MCF 10A (cell line): ENCODE results near the gene ARSA. TPM values are rescaled to one million over a fixed set of nuclear protein-coding genes. Genes with fewer than 3 reads are reported as not detected.
A peak's percentile ranks its signal among the peaks of the same experiment; 100 is the strongest.
"Not testable (repeated sequence)": the region's sequence is repeated elsewhere in the genome, so short reads cannot be mapped to it uniquely, and the experiment has no call there.

Experiments
- BruUV-seq: library from RNA; stranded (reverse); fragments of 400-500 nt; replicated peaks from 2 replicates; lab custom pipeline; 2021; lab: Mats Ljungman, UMichigan
- CTCF ChIA-PET: fragments of 300-600 bp; sonication (Branson Sonifier 250); formaldehyde crosslinking; extraction: SDS; loops from one replicate; lab custom pipeline; 2021; ENCODE audit warnings: antibody characterized with exemption, inconsistent platforms; lab: Yijun Ruan, JAX
- POLR2A ChIA-PET: fragments of 300-600, 350-650 bp; sonication (Branson Sonifier 250); formaldehyde crosslinking; extraction: SDS; loops from one replicate; lab custom pipeline; 2020; ENCODE audit warnings: antibody characterized with exemption, inconsistent platforms; lab: Yijun Ruan, JAX
- DNase-seq: peaks from one replicate; pipeline ENCODE4 v3.0.0-alpha.2; 2018; ENCODE audit not compliant: unreplicated experiment
- H3K27ac Mint-ChIP-seq: one replicate; pipeline ENCODE4 v1.8.0; 2022; ENCODE audit warnings: mild to moderate bottlenecking, low read depth, mixed read lengths; ENCODE audit not compliant: unreplicated experiment
- H3K27me3 Mint-ChIP-seq: one replicate; pipeline ENCODE4 v1.8.0; 2022; ENCODE audit warnings: mixed read lengths; ENCODE audit not compliant: insufficient read depth, unreplicated experiment
- H3K36me3 Mint-ChIP-seq: one replicate; pipeline ENCODE4 v1.8.0; 2022; ENCODE audit warnings: mild to moderate bottlenecking, moderate library complexity, mixed read lengths; ENCODE audit not compliant: insufficient read depth, unreplicated experiment
- H3K4me1 Mint-ChIP-seq: one replicate; pipeline ENCODE4 v1.8.0; 2022; ENCODE audit warnings: mixed read lengths; ENCODE audit not compliant: insufficient read depth, unreplicated experiment
- H3K4me3 Mint-ChIP-seq: one replicate; pipeline ENCODE4 v1.8.0; 2022; ENCODE audit warnings: mild to moderate bottlenecking, moderate library complexity, mixed read lengths; ENCODE audit not compliant: unreplicated experiment
- H3K9me3 Mint-ChIP-seq: one replicate; pipeline ENCODE4 v1.8.0; 2022; ENCODE audit warnings: mixed read lengths; ENCODE audit not compliant: unreplicated experiment
- CTCF ChIP-seq: fragments of 200-600 bp; IDR thresholded peaks from one replicate; pipeline ENCODE4 v1.8.0; 2022; ENCODE audit warnings: antibody characterized with exemption, mild to moderate bottlenecking; ENCODE audit not compliant: unreplicated experiment
- intact Hi-C: fragments of 100-400 bp; cut with micrococcal nuclease; formaldehyde crosslinking; loops from 2 replicates; pipeline ENCODE4 v1.14.1; 2022
- total RNA-seq: library from RNA; stranded (reverse); gene quantifications from 2 replicates; pipeline ENCODE4 v1.2.3, GENCODE V29; 2022

The ARSA gene
- total RNA-seq, 1 experiment from 2014 or later, result 22.0 TPM

- H3K27me3 Mint-ChIP-seq, result peaks cover 16% of the 10 kb centered on the region
- POLR2A ChIA-PET, result interaction anchor here (0.6 to 1.0 kb wide), 2 partner anchors 28 to 352 kb away, joined by 3 to 4 read pairs; partner anchors contain the start of gene ARSA
- CTCF ChIA-PET, result interaction anchor here (1.1 kb wide), 1 partner anchor 35 kb away, joined by 3 read pairs; no protein-coding TSS in a partner anchor
- H3K36me3 Mint-ChIP-seq, result no peaks in the 10 kb centered on the region
- BruUV-seq, result no TSS peak
- H3K27ac Mint-ChIP-seq, result no peak overlapping the region
- DNase-seq, result peak; percentile 38
- H3K4me1 Mint-ChIP-seq, result peaks cover 11% of the 10 kb centered on the region
- H3K9me3 Mint-ChIP-seq, result no peaks in the 10 kb centered on the region
- no peak overlapping the region for H3K4me3 Mint-ChIP-seq
- TF ChIP-seq CTCF, result no peak
- intact Hi-C loops, result no loop called here
These were observed 28.4 kb upstream of the ARSA start for GRCh38 chr22:50656122-50657070.

- DNase-seq, H3K36me3 Mint-ChIP-seq, H3K9me3 Mint-ChIP-seq, H3K4me3 Mint-ChIP-seq, H3K27me3 Mint-ChIP-seq, intact Hi-C loops, H3K27ac Mint-ChIP-seq, POLR2A ChIA-PET, BruUV-seq: not testable (repeated sequence)
- peaks cover 11% of the 10 kb centered on the region for H3K4me1 Mint-ChIP-seq
- CTCF ChIA-PET, result interaction anchor here (0.6 kb wide), 1 partner anchor 88 kb away, joined by 3 read pairs; no protein-coding TSS in a partner anchor
These were observed 26.7 kb upstream of the ARSA start for GRCh38 chr22:50654664-50655063.

- no peak for DNase-seq
- BruUV-seq, result no TSS peak
- Mint-ChIP-seq H3K9me3 (no peaks in the 10 kb centered on the region), H3K27ac (no peak overlapping the region), H3K27me3 (no peaks in the 10 kb centered on the region), H3K36me3 (no peaks in the 10 kb centered on the region), H3K4me3 (no peak overlapping the region), H3K4me1 (peaks cover 11% of the 10 kb centered on the region)
- intact Hi-C loops, result no loop called here
- POLR2A ChIA-PET, result no interaction called here
- CTCF ChIA-PET, result no interaction called here
- TF ChIP-seq CTCF, result no peak
These were observed 25.3 kb upstream of the ARSA start for GRCh38 chr22:50653256-50653655.

GRCh38 chr22:50643821-50644101 is 15.8 kb upstream of the ARSA start:
- H3K4me1 Mint-ChIP-seq, H3K4me3 Mint-ChIP-seq, H3K9me3 Mint-ChIP-seq, CTCF ChIA-PET, DNase-seq, H3K27ac Mint-ChIP-seq, H3K36me3 Mint-ChIP-seq, BruUV-seq, H3K27me3 Mint-ChIP-seq, intact Hi-C loops: not testable (repeated sequence)
- POLR2A ChIA-PET, result interaction anchor here (1.4 kb wide), 1 partner anchor 10 kb away, joined by 3 read pairs; no protein-coding TSS in a partner anchor

DNA sequence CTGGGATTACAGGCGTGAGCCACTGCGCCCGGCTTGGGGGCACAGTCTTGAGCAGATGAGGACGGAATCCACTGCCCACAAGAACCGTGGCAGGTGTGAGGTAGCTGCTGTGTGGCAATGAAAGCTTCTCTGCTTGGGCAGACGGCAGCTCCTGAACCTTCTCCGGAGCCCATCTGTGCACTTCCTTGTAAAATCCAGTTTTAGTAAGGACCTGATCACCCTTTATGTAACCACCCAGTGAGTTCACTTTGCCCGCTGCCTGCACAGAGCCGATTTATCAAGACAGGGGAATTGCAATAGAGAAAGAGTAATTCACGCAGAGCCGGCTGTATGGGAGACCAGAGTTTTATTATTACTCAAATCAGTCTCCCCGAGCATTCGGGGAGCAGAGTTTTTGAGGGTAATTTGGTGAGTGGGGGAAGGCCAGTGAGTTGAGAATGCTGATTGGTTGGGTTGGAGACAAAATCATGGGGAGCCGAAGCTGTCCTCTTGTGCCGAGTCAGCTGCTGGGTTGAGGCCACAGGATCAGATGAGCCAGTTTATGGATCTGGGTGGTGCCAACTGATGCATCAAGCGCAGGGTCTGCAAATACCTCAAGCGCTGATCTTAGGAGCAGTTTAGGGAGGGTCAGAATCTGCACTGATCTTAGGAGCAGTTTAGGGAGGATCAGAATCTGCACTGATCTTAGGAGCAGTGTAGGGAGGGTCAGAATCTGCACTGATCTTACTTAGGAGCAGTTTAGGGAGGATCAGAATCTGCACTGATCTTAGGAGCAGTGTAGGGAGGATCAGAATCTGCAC is 15.3 kb upstream of the ARSA start:
- H3K27me3 Mint-ChIP-seq, DNase-seq, H3K4me1 Mint-ChIP-seq, intact Hi-C loops, BruUV-seq, H3K9me3 Mint-ChIP-seq, H3K4me3 Mint-ChIP-seq, POLR2A ChIA-PET, CTCF ChIA-PET, H3K36me3 Mint-ChIP-seq, H3K27ac Mint-ChIP-seq: not testable (repeated sequence)
